ENCODE results near the gene BYSL.
"Not testable (repeated sequence)": the region's sequence is repeated elsewhere in the genome, so short reads cannot be mapped to it uniquely, and the experiment has no call there.

Gene BYSL

DNA sequence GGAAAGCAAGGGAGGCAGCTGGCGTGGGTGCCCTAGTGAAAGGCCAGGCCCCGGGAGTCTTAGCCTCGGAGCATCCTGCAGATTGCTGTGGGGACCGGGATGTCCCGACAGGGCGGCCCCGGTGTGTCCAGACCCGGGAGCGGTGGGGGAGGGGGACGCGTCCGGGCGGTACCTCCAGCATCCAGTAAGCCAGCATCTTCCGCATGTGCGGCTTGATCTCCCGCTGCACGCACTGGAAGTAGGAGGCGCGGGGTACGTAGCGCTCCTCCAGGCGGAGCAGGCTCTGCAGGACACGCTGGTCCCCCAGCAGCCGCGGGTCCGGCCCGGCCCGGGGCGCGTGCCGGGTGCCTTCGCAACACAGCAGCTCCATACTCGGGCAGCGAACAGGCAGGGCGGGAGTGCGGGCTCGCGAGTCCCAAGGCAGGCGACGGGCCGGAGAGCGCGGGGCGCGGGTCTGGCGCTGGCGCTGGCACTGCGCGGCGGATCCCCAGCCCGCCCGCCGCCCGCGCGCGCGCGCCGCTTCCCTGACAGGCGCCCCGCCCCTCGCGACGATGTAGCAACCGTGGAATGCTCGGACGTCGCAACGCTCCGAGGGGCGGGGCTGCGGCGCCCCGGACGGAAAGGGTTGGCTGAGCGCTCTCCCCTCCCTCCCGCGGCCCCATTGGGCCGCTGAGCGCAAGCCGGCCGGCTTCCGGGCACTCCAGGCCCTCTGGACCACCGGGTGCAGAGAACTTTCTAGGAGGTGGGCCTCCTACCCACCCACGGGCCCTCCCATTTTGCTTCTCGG, 20.2 kb downstream of the BYSL start, which contains the start of gene CCND3:
Gene CCND3 (minus strand): TSS at position 529 of the 787 bp plus-strand sequence. CDS start 159 bp downstream, at position 370.
- no peak for FAIRE-seq
- TF ChIP-seq POLR2A (IDR thresholded peaks at IDR 0.05; ENCODE audit: low read depth, low read length), result peak; percentile 79
- DNase-seq (ENCODE audit: insufficient read length, low spot score), result peak; percentile 83

DNA sequence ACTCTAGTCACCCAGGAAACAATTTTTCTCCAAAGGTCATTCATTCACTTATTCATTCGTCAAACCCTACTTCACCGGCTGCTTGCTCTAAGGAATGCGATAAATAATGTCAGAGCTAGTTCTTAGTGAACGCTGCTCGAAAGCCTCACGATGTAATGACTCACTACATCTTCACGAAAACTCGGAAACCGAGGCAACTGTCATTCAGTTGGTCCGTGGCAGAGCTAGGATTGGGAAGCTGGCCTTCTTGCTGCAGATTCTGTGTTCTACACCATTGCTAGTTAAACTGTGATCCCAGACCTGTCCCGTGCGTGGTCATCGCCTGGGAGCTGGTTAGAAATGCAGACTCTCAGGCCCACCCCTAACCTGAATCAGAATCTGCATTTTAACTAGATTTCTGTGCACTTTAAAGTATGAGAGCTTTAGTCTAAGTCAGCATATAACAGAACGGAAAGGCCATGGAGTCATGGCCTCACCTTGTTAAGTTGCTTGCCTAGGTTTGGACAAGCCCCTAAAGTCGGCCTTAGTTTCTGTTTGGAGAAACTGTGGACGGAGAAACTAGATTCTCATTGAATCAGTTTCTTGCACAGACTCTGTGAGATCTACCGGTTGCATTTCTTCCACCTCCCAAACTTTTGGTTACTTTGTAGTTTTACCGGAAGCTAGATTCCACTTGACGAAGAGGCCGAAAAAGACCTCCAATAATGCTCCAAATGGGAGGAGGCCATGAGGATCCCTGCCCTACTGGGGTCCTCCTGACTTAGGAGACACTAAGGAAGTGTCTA, 21.0 kb downstream of the BYSL start:
- DNase-seq (ENCODE audit: insufficient read length, low spot score) (no peak), FAIRE-seq (peak; percentile 90)
- no peak; the same call in 1 of the 2 replicates for TF ChIP-seq POLR2A (IDR thresholded peaks at IDR 0.05; ENCODE audit: low read depth, low read length)

DNA sequence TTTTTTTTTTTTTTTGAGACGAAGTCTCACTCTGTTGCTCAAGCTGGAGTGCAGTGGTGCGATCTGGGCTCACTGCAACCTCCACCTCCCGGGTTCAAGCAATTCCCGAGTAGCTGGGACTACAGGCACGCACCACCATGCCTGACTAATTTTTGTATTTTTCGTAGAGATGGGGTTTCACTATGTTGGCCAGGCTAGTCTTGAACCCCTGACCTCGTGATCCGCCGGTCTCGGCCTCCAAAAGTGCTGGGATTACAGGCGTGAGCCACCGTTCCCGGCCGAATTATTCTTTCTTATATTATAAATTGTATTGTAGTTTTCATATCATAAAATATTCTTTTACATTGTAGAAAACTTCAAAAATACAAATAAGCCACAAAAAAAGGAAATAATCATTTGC, 21.6 kb downstream of the BYSL start:
- FAIRE-seq; DNase-seq (ENCODE audit: insufficient read length, low spot score): not testable (repeated sequence)

DNA sequence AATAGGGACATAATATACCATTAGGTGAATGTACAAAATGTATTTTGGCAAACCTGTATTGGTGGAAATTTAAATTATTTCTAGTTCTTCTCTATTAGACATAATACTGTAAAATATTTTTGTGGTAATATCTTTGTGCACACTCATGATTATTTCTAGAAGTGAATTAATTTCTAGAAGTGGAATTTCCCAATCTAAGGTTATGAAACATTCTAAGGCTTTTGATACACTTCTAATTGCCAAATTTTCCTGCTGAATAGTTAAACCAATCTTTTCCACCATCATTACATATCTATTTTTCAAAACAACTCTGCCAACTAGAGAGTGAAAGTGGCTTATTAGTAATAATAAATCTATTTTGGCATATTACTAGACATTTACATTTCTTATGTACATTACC, 22.2 kb downstream of the BYSL start:
- TF ChIP-seq POLR2A (IDR thresholded peaks at IDR 0.05; ENCODE audit: low read depth, low read length), result no peak
- FAIRE-seq (no peak), DNase-seq (ENCODE audit: insufficient read length, low spot score) (no peak)

DNA sequence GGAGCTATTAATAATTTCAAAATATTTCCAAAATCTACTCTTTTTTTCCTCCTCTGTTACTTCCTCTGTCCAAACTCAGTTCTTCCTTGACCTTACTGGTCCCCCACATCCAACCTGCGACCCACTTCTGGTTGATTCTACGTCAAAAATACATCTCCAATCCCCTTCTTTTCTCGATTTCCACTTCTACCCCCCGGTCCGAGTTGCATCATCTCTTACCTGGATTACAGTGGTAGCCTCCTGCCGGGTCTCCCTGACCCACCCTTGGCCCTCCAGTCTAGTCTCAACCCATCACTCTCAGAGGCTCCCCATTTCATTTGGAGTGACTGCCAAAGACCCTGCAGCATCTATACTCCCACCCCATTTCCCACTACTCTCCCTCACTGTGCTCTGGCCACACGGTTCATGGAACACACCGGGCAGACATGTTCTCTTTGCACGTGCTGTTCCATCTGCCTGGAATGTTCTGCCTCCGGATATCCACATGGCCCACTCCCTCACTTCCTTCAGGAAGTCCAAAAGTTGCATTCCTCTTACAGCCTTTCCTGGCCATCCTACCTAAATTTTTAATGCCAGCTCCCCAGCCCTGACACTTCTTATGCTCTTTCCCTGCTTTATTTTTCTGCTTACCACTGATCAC, 26.4 kb downstream of the BYSL start:
- FAIRE-seq, result no peak

DNA sequence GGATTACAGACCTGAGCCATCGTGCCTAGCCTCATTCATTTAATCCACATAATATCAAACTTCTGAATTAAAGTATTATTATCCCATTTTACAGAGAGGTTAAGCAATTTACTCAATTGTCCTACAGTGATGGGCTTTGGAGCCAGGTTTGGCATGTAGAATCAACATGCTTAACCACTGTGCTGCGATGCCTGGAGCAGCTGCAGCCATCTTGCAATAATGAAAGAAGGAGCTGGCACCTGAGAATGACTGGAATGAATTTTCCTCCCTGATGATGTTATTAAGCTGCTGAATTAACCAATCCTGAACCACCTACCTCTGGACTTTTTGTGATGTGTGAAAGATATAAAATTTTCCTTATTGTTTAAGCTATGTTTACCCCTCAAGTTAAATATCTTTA, 33.4 kb downstream of the BYSL start:
- TF ChIP-seq POLR2A (IDR thresholded peaks at IDR 0.05; ENCODE audit: low read depth, low read length), result no peak
- DNase-seq (ENCODE audit: insufficient read length, low spot score) (no peak), FAIRE-seq (no peak)

More for the DNA sequence above, 26.4 kb downstream of the BYSL start:
- no peak for DNase-seq (ENCODE audit: insufficient read length, low spot score)
- no peak for TF ChIP-seq POLR2A (IDR thresholded peaks at IDR 0.05; ENCODE audit: low read depth, low read length)

DNA sequence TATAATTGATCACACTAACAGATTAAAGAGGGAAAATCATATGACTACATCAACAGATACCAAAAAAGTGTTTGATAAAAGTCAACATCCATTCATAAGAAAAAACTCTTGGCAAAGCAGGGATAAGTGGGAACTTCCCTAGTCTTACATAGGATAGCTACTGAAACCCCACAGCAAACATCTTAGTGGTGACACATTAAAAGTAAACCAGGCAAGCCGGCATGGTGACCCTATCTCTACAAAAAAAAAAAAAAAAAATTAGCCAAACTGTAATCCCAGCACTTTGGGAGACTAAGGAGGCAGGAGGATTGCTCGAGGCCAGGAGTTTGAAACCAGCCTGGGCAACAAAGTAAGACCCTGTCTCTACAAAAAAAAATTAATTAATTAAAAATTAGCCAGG, 34.1 kb downstream of the BYSL start:
- FAIRE-seq (no peak), DNase-seq (ENCODE audit: insufficient read length, low spot score) (no peak)
- no peak for TF ChIP-seq POLR2A (IDR thresholded peaks at IDR 0.05; ENCODE audit: low read depth, low read length)

DNA sequence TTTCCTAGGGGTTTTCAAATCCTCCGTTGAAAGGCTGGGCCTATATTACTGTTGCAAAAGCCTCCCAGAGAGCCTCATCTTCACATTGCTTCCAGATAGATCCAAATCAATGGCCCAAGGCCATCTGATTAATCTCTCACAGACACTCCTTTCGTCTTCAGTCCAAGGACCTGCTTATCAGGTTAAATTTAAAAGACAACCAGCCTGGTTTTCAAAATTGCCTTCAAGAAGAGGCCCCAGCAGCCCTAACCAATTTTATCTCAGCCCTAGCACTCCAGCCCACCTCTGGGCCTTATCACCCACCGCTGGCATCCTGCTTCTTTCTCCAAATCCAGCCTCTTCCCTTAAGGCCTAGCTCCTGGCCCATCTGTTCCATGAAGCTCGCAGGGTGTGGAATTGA, 35.8 kb downstream of the BYSL start:
- no peak for DNase-seq (ENCODE audit: insufficient read length, low spot score)
- no peak for FAIRE-seq
- TF ChIP-seq POLR2A (IDR thresholded peaks at IDR 0.05; ENCODE audit: low read depth, low read length), result no peak

DNA sequence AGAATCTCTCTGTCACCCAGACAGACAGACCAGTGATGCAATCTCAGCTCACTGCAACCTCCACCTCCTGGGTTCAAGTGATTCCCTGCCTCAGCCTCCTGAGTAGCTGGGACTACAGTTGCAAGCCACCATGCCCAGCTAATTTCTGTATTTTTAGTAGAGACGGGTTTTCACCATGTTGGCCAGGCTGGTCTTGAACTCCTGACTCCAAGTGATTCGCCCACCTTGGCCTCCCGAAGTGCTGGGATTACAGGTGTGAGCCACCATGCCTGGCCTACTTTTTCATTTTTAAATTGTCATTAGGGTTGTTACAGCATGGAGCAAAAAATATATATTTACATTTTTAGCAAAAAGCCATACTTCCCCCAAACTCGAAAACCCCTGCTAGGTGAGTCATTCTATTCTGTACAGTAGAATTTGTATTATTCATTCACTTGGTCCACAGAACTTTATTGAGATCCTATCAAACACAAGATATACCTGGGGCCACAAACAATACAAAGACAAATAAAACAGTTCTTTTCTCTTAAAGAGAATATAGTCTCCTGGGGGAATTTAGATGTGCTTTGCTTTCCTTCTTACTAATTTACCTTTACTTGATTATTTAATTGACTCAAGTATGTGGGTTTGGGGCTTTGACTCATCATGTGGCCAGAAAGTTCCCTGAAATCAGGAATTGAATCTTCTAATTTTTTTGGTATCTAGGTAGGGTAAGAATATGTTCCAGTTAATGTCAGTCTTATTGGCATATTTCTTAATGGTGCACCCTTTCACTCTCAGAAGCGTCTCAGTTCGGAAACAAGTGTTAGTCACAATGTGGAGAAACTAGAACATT, 36.9 kb downstream of the BYSL start:
- no peak for TF ChIP-seq POLR2A (IDR thresholded peaks at IDR 0.05; ENCODE audit: low read depth, low read length)
- no peak for FAIRE-seq
- no peak for DNase-seq (ENCODE audit: insufficient read length, low spot score)

DNA sequence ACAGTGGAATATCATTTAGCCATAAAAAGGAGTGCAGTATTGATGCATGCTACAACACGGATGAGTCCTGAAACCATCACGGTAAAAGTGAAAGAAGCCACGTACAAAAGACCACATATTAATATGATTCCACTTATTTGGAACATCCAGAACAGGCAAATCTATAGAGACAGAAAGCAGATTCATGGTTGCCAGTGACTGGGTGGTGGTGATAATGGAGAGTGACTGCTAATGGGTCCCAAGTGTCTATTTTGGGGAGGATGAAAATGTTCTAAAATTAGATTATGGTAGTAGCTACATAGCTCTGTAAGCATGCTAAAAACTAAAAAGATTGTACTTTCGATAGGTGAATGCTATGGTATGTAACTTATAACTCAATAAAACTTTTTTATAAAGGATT, 38.7 kb downstream of the BYSL start:
- DNase-seq (ENCODE audit: insufficient read length, low spot score) (no peak), FAIRE-seq (no peak)
- TF ChIP-seq POLR2A (IDR thresholded peaks at IDR 0.05; ENCODE audit: low read depth, low read length), result no peak

DNA sequence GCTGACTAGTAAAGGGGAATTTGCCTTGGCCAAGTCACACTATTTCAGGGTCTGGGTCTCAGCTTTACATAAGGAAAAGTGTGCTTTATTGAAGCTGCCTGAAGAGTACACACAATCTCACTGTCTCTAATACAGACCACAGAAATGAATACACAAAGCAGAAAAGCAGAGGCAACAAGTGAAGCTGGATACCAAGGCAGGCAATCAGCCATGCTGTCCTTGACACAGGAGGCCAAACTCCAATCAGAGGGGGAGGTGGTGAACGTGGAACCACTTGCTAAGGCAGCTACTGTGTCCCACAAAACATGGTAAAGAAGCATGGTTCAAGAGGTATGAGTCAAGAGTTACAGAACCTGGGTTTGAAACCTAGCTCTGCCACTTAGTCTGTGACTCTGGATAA, 42.1 kb downstream of the BYSL start:
- FAIRE-seq (no peak), DNase-seq (ENCODE audit: insufficient read length, low spot score) (no peak)
- TF ChIP-seq POLR2A (IDR thresholded peaks at IDR 0.05; ENCODE audit: low read depth, low read length), result no peak

DNA sequence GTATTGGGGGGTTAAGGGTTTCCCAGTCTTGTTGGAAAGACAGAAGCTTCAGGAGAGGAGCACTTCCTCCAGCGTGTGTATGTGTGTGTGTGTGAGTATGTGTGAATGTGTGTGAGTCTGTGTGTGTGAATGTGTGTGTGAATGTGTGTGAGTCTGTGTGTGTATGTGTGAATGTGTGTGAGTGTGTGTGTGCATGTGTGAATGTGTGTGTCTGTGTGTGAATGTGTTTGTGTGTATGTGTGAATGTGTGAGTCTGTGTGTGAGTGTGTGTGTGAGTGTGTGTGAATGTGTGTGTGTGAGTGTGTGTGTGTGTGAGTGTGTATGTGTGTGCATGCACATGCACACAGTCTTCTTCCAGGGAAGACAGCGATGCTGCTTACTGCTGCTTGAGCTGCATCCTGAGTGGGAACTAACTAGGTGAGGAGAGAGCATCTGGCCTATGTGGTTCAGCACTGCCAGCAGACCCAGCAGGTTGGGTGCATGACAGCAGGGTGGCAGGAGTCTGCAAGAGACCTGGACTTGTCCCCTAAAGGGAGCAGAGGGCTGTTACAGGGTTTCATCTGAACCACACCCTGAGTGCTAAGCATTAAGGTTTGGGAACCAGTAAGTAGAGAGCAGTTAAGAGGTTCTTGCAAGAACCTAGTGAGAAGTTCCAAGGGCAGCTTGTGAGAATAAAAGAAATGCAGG, 43.0 kb downstream of the BYSL start:
- no peak for TF ChIP-seq POLR2A (IDR thresholded peaks at IDR 0.05; ENCODE audit: low read depth, low read length)
- FAIRE-seq (no peak), DNase-seq (ENCODE audit: insufficient read length, low spot score) (no peak)
